SKM-1 treated with dmso at 0.1 percent for 144 hours (cell line): ENCODE results near the gene TIMP3.

Experiments
- DNase-seq: peaks from one replicate; lab custom pipeline; 2025; ENCODE audit not compliant: unreplicated experiment; lab: John Stamatoyannopoulos, UW

TIMP3 gene

DNA sequence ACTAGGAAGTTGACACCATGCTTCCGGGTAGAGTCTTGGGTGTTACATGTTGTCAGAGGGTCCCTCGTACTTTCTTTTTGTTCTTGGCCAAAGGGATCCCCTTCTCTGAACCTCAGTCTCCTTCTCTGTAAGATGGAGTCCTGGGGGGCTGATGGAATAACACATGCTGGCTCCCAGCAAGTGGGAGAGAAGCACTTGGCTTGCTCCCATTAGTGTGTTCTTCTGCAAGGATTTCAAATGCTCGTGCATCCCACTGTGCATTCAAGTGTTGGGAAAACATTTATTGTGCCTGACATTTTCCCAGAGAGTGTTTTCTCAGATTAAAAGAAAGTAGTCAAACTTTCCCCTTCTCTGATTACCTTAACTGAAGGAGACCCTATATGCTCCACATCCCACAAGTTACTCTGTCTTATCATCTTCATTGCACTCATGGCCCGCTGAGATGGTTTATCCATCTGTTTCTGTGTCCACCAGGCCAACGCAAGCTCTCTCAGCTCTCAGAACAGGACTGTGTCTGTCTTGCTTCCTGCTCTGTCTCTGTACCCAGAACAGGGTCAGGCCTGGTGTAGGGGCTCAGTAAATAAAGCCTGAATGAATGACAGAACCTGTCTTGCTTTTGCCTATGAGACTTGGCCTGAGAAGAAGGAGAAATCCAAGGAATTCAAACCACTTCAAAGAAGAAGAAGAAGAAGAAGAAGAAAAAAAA, 16.0 kb upstream of the TIMP3 start:
- no peak for DNase-seq

DNA sequence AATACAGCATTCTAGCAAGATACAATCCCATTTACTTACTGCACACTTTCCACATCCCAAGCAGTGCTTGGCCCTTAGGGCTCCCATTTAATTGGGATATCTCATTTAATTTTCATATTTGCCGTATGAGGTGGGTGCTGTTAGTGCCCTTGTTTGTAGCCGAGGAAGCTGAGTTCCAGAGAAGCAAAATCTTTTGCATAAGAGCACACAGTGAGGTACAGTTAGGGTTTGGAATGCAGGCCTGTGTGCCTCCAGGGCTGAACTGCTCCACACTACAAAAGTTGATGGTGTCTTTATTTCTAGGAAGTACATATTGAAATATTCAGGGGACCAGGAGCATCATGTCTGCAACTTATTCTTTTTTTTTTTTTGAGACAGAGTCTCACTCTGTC, 15.5 kb upstream of the TIMP3 start:
- no peak for DNase-seq

DNA sequence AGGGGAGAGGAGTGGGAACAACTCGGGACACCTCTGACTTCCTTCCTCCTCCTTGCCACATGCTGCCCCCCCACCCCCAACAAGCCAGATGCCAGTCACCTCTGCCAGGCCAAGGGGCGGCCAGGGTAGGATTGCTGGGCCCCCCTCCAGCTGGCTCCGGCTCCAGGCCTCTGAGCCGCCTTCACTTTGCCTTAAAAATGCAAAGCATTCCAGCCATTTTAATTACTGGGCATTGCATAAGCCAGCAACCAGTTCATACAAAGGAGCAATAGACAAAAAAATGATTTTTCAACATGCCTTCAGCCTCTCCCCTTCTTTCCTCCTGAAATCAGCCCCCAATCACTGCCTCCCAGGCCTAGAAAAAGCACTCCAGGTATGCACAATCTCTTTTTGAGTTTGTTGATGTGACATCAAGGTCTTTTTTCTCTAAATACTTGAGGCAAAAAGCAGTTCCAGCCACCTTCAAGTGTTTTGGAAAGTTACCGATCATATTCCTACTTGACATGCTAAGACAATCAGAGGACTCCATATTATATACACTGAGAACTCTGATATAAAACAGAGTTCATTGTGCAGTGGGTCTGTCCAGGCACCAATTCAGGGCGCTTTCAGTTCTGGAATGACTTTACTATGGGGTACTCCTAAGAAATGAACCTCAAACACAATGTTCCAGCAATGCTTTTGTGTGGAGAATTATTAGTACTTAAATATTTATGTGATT, 12.4 kb upstream of the TIMP3 start:
- no peak for DNase-seq

DNA sequence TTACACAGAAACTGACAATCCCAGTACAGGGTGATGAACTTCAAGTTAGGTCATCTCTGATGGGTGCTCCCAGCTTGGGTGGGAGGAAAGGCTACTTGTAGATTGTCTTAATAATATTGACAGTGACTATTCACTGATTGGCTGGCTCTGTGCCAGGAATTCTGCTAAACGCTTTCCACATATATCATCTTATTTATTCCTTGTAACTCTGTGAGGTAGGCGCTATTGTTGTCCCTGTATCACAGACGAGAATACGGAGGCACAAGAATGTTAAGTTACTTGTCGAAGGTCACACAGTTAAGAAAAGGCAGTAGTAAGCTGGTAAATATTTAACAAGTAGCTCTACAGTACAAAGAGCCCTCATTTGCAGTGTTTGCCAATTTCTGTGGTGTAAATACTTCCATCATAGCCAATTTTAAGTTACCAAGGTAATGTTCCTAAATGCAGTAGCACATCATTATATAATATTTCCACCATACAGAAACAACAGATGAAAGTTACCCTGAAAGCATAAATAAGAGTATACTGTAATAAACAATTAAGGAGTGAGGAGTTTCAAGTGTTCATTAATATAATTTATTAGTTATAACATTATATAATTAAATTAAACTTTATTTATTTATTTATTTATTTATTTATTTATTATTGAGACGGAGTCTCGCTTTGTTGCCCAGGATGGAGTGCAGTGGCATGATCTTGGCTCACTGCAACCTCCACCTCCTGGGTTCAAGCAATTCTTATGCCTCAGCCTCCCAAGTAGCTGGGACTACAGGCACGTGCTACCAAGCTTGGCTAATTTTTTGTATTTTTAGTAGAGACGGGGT, 11.5 kb upstream of the TIMP3 start:
- no peak for DNase-seq

DNA sequence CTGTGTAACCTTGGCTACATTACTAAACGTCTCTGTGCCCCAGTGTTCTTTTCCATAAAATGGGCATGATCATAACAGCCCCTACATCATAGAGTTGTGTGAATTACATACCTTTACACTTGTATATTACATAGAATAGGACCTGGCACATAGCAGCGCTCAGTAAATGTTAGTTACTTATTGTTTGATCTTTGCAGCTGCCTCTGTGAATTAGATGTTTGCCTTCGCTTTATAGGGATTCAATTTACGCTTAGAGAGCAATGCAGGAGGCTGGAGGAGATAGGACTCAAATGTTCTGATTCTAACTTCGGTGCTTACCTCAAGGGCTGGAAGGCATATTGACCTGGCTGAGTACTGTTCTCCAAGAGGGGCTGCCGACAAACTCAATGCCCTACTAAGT, 10.4 kb upstream of the TIMP3 start:
- no peak for DNase-seq

DNA sequence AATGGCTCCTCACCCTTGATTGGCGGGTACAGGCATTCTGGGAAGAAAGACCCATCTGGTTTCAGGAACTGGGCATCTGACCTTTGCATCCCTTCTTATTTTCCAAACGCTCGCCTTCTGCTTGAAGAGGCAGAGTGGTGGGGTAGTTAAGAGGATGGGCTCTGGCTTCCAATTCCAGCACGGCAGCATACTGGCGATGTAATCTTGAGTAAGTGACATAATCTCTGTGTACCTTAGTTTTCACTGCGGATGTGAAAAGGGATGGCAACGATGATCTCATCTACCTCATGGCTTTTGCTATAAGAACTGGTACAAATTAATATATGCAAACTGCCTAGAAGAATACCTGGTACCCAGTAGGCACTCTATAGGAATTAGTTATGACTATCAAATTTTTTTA, 10.0 kb upstream of the TIMP3 start:
- DNase-seq: no peak

DNA sequence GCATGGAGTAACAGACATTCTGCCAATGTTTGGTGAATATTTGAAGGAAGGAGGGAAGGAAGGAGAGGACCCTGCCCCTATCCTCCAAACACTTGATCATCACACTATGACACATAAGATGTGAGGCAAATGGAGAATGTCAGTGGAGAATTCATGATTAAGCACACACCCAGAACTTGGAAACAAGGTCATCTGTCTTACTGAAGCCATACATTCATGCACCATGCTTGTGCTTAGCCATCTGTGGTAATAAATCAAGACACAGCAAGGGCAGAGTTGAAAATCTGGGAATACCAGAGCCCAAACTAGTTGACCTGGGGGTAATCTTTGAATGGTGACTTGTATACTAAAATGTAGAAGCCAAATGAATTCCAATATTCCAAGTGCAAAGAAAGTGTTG, 7.9 kb upstream of the TIMP3 start:
- no peak for DNase-seq

DNA sequence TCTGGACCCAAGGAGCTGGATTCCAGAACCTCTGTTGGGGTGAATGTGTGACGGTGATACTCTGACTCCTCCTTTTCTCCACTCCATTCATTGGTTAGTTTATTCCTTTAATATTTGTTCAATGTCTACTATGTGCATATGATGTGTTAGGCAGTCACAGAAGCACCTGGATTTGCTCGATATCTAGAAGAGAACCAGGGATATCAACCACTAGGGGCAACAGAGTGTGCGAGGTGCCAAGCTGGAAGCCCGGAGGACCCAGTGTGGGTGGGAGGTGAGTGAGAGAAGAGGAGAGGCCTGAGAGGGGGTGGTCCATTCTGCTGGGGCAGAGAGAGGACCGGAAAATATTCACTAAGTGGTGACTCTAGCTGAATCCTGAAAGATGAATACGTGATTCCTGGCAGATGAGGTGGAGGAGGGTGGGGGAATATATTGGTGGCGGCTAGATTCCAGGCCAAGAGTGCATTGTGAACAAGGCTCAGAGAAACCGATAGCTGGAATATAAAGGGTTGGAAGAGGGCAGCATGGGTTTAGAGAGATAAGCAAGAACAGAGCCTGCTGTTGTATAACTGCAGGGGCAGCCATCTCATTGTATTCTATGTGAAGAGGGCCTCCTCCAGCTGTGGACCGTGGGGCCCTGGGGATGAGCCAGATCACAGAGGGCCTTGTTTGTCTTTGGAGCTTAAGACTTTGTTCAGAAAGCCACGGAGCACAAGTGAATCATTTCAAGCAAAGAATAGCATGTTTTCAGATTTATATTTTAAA, 6.9 kb upstream of the TIMP3 start:
- no peak for DNase-seq

DNA sequence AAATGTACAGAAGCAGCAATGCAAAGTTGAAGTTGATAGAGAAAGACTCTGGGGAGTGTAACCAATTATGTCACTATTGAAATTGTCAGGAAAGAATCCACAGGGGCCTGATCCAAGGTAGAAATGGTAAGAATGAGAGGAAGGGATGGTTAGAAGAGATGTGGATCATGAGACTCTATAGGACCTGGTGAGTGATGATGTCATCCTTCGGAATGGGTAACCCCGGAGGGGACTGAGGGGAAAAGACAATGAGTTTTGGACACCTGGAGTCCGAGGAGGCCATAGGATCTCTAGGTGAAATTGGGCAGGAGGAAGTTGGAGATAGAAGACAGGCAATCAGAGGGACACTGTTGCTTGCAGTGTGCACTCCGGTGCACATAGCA, 6.3 kb upstream of the TIMP3 start:
- no peak for DNase-seq

DNA sequence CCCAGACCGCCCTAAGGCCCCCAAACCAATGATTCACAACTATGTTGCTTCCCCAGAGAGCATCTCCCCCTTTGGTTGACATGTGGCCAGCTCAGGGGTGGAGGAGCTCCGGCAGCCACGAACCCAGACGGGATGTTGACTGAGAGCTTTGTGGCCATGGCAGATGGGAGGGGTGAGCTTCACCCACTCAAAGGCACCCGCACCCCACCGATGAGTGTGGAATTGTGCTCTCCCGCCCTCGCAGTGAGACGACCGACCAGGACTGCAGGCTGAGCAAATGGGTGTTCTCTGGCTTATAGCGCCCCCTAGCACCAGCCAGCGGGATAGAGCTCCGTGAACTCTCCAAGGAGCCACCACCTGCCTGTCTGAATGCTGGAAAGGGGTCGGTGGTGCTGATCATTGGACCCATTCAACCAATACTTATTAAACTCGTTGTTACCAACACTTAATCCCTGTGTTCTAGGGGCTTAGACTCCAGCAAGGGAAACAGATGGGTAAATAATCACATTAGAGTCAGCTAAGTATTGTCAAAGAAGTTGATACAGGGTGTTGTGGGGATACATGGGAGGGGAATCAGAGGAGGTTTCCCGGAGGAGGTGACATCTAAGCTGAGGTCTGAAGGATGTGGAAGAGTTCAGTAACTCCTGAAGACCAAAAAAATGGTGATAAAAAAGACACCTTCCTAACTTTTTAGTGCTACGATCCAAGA, 4.5 kb upstream of the TIMP3 start:
- peak; percentile 34 for DNase-seq

DNA sequence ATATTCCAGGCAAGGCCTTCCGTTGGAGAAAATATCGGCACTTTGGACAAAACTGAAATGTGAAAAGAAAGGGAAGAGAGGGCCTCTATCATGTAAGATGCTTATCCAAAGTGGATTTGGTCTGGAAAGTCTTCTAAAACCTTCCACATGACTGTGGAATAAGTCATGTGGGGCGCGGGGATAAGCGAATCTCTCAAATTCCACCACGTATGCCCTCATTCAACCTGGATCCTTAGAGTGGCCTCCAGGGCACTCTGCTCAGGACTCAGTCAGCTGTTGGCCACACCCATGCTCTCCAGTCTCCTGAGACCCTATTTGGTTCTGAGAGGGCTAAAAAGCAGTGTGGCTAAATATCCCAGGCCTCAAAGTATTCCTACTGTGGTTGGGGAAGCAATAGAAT, 2.0 kb upstream of the TIMP3 start:
- no peak for DNase-seq

DNA sequence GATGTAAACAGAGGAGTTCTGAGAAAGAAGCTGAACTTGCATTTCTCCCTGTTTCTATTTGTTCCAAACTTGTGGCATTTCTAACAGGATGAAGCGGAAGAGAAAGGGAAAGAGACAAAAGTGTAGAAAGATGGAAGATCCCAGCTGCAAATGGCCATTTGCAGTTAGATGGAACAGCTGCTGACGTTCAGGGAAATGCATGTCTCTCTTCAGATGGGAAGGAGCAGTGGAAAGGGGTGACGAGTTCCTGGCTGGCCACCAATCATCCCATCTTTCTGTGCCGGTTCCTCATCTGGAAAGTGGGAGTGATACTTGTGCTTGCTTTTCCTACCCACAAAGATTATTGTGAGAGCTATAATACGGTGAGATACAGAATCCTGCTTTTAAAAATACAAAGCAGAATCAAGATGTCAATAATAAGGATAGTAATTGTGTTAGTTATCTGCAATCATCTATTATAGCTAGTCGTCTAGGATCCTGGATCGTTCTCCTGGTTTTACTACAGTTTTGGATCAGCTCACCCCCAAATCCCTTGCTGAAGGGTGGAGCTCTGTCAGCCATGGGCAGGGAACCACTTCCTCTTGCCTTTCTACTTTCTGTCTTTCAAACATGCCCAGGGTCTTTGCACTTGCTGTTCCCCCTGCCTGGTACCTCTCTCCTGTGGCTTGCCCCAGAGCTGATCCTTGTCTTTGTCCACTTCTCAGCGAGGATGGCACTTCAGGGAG, 1.2 kb upstream of the TIMP3 start:
- no peak for DNase-seq

DNA sequence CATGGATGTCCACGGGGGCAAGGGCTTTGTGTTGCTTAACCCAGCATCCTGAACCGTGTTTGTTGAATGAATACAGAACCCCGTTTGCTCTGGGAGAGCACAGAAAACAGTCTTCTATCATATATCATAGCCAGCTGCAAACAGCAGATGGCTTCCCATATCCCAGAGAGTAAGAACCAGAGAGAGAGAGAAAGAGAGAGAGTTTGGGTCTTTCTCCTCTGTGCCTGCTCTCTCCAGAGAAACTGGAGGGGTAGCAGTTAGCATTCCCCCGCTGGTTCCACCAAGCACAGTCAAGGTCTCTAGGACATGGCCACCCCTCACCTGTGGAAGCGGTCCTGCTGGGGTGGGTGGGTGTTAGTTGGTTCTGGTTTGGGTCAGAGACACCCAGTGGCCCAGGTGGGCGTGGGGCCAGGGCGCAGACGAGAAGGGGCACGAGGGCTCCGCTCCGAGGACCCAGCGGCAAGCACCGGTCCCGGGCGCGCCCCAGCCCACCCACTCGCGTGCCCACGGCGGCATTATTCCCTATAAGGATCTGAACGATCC, 440 bp upstream of the TIMP3 start:
- no peak for DNase-seq

DNA sequence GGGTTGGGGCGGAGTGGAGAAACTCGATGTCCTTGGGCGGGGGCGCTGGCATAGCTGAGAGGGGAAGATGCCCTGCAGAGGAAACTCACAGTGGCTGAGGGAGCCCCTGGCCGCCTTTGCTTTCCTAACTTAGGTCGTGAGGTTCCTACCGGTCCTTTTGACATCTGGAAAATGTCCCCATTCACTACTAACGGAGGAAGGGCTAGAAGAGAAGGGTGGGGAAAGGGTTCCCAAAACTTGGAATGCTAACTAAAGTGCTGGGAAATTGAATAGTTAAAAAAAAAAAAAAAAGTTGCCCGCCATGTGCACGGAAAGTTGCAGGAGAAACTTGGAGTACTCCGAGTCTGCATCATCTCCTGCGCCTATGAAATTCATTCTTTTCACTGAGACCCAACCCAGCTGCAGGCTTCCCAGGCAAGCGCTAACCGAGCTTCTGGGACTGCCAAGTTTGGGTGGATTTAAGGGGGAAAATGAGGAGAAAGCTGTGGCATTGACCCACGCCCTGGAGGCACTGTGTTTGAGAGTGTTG, 796 bp downstream of the TIMP3 start:
- no peak for DNase-seq

DNA sequence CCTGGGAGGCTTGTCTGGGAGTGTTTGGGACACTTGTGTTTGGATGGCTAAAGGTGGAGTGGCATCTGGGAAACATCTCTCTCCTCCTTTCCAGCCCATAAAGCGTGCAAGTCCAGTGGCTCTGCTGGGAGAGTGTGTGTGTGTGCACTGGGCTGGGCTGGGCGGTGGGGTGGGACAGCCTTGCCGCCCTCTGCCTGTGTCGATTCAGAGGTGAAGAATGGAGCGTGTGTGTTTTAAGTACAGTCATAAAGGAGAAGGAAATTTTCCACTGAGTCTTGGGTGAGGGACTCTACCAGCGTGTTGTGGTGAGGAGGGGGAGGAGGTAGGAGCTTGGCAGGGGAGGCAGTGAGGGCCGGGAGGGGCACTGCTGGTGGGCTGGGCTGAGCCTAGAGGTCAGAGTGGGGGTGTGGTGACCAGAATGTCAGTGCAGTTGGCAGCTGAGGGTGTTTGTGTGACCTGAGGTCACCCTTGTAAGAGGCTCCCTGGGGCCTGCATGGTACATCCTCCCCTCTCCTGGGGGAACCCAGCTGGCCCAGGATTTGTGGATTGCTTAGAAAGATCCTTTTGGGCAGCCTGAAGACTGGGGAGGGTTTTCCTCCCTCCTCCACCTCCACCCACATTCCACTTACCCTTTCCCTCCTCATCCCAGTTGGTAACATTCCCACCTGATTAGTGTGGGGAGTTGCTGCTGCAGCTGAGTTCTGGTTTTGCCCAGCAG, 1.7 kb downstream of the TIMP3 start:
- no peak for DNase-seq

DNA sequence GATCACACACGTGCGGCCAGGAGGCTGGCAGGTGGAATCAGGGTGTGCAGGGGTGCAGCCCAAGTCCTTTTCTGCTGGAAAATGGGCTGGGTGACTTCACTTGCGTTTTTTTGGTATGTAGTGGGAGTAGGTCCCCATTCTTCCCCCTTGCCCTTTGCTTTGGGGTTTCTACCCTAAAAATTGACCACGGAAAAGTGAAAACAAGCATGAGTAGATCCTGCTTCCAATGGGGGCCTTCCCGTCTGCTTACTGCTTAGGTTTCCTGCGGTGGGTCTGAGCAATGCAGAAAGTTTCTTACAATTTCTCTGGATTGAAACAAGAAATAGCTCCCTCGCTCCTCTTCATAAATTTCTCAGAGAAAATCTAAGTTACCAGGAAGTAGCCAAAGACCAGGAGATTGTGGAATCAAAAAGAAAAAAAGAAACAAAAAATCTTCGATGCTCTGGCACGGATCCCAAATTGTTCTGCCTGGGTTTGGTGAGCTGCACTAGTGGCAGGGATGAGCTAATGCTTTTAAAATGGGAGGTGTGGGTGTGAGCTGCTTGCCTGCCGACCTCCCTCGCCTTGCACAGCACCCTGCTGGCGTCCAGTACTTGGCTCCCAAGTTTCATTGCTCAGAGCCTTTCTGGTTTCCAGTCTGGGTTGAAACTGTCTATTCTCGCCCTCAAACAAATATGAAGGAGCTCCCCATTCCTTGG, 2.4 kb downstream of the TIMP3 start:
- DNase-seq: no peak

DNA sequence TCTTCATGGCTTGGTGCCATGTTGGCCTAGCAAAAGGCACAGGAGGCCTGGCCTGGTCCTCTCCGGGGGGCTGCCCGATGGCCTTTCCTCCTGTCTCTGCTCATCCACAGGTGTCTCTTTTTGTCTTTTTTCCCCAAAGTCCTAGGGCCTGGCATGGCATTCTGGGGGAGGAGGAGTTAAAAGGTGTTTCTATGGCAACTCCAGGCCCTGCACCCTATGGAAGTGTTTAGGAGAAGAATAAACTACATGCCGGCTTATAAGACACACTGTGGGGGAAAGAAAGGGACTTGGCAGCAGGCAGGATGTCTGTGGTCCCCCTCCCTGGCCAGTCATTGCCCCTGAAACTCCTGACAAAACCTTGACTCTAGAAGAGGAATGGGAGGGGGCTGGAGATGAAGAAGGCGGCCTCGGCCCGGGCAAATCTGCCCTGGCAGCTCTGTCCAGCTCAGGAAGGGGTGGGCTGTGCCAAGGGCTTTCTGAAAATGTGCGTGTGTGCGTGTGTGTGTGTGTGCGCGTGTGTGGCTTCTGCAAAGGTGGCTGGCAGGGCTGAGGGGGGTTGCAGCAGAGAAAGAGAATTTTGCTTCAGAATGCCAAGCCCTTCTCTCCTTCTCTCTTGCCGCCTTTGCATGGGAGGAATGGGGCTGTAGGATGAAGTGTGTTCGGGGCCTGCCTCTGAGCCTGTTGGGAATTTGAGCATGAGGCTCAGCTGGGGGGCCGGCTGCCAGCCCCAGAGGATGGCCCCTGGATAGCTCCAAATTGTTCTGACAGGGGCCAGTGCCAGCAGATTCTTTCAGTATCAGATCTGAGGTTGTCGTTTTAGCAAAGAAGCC, 3.2 kb downstream of the TIMP3 start:
- DNase-seq: no peak
